SH-SY5Y (cell line): ENCODE data around the gene ZNF492.

Experiments
- GATA2 ChIP-seq: IDR thresholded peaks from 2 replicates; pipeline ENCODE4 v1.6.1; 2011; ENCODE audit warnings: mild to moderate bottlenecking, low read depth, low read length
- GATA3 ChIP-seq: IDR thresholded peaks from 2 replicates; pipeline ENCODE4 v1.6.1; 2011; ENCODE audit warnings: low read depth, mild to moderate bottlenecking, low read length, moderate library complexity

ZNF492 gene

GRCh38 chr19:22625266-22626035 is 8.7 kb upstream of the ZNF492 start:
- TF ChIP-seq GATA2 (no peak), GATA3 (no peak)

DNA sequence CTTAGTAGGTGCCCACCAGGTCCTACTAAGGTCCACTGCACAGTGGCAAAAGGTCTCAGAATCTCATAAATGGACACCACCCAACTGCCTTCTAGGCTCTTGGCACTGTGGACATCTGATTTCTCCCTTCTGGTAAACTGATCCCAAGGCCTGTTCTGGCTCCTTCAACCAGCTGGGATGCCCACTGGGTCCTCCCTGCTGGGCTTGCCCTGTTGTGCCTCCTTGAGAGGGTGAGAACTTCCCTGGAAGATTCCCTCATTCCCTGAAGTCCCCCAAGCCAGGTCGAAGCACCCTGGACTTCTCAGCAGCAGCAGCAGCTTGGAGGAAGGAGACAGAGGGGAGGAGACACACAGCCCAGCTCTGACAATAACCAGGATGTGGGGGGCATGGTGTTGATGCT is 6.6 kb upstream of the ZNF492 start:
- TF ChIP-seq GATA3 (no peak), GATA2 (no peak)

- TF ChIP-seq GATA3 (no peak), GATA2 (no peak)
Observed at GRCh38 chr19:22628401-22628800, 5.7 kb upstream of the ZNF492 start.

GRCh38 chr19:22634450-22634827 is 315 bp downstream of the ZNF492 start:
- TF ChIP-seq GATA3 = no peak
- TF ChIP-seq GATA2 = no peak

DNA sequence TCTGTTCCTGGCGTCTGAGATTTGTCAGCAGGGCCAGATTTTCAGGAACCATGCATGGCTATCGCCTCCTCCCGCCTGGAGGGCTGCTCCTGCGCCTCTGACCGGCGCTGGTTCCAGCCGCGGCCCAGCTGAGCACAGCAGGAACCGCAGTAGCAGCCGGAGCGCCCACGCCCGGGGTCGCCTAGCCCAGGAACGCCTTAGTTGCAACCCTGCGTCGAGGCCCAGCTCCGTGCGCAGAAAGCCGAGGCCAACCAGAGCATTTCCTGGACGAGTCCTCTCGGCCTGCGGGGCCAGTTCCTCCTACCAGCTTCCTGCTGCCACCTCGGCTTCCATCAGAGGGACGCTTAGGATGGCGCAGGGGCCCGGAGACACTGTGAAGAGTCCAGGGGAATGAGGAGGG is 74.9 kb downstream of the ZNF492 start:
- TF ChIP-seq GATA3 (no peak), GATA2 (no peak)
